IMR-90 (cell line): ENCODE measurements around the gene SHC2. TPM values are rescaled to one million over a fixed set of nuclear protein-coding genes. Genes with fewer than 3 reads are reported as not detected.

Experiments
- ATAC-seq: fragments of 200-7000 bp; cut with Tn5 transposase; 2 replicates; pipeline ENCODE4 v1.9.1; 2020; ENCODE audit warnings: low read depth, mild to moderate bottlenecking, moderate library complexity
- BruUV-seq: library from RNA; stranded (reverse); fragments of 400-500 nt; replicated peaks from 2 replicates; lab custom pipeline; 2021; lab: Mats Ljungman, UMichigan
- CTCF ChIA-PET: fragments of 300-600 bp; formaldehyde crosslinking; extraction: SDS; loops from one replicate; lab custom pipeline; 2021; ENCODE audit warnings: antibody characterized with exemption; lab: Yijun Ruan, JAX
- POLR2A ChIA-PET: fragments of 300-600 bp; sonication (Branson Sonifier 250); formaldehyde crosslinking; loops from one replicate; lab custom pipeline; 2022; ENCODE audit warnings: antibody characterized with exemption; ENCODE audit not compliant: unreplicated experiment; lab: Charles Lee
- DNase-seq: peaks from one replicate; pipeline ENCODE4 v3.0.0; 2013
- H2AFZ ChIP-seq: replicated peaks from 2 replicates; pipeline ENCODE3; 2013; ENCODE audit warnings: low read length, mild to moderate bottlenecking; ENCODE audit not compliant: poor library complexity
- H2AK5ac ChIP-seq: 2 replicates; pipeline ENCODE4 v1.6.1; 2013; ENCODE audit warnings: low read depth, low read length, inconsistent platforms
- H2AK9ac ChIP-seq: replicated peaks from 2 replicates; pipeline ENCODE3; 2013; ENCODE audit warnings: mild to moderate bottlenecking, low read depth, low read length, moderate library complexity; ENCODE audit not compliant: poor library complexity
- H2BK120ac ChIP-seq: 2 replicates; pipeline ENCODE4 v1.6.1; 2013; ENCODE audit warnings: low read depth, low read length, inconsistent platforms
- H2BK15ac ChIP-seq: 3 replicates; pipeline ENCODE4 v1.6.1; 2013; ENCODE audit warnings: low read depth, low read length, inconsistent platforms
- H2BK20ac ChIP-seq: 2 replicates; pipeline ENCODE4 v1.6.1; 2013; ENCODE audit warnings: low read depth, mild to moderate bottlenecking, inconsistent platforms, low read length, moderate library complexity
- H2BK5ac ChIP-seq: 2 replicates; pipeline ENCODE4 v1.6.1; 2013; ENCODE audit warnings: mild to moderate bottlenecking, low read depth, low read length, inconsistent platforms; ENCODE audit not compliant: poor library complexity, severe bottlenecking
- H3K14ac ChIP-seq: replicated peaks from 2 replicates; pipeline ENCODE4 v1.6.1; 2013; ENCODE audit warnings: low read depth, low read length, inconsistent platforms
- H3K18ac ChIP-seq: 2 replicates; pipeline ENCODE4 v1.6.1; 2013; ENCODE audit warnings: low read depth, low read length, control low read depth
- H3K23ac ChIP-seq: 2 replicates; pipeline ENCODE4 v1.6.1; 2013; ENCODE audit warnings: low read depth, low read length, inconsistent platforms
- H3K27ac ChIP-seq: 2 replicates; pipeline ENCODE4 v1.5.1; 2013; ENCODE audit warnings: mild to moderate bottlenecking, control low read depth, low read length; ENCODE audit not compliant: insufficient read depth
- H3K27me3 ChIP-seq: 2 replicates; pipeline ENCODE4 v1.6.1; 2013; ENCODE audit warnings: low read length; ENCODE audit not compliant: control insufficient read depth, insufficient read depth
- H3K36me3 ChIP-seq: 2 replicates; pipeline ENCODE4 v1.6.1; 2013; ENCODE audit warnings: low read length, mixed read lengths; ENCODE audit not compliant: control insufficient read depth, insufficient read depth
- H3K4ac ChIP-seq: 2 replicates; pipeline ENCODE4 v1.6.1; 2013; ENCODE audit warnings: low read depth, low read length, inconsistent platforms
- H3K4me1 ChIP-seq: 2 replicates; pipeline ENCODE4 v1.6.1; 2013; ENCODE audit warnings: low read length, mixed read lengths; ENCODE audit not compliant: control insufficient read depth, insufficient read depth
- H3K4me2 ChIP-seq: 2 replicates; pipeline ENCODE4 v1.6.1; 2013; ENCODE audit warnings: low read depth, mild to moderate bottlenecking, control low read depth, low read length, moderate library complexity
- H3K4me3 ChIP-seq: 2 replicates; pipeline ENCODE4 v1.5.1; 2013; ENCODE audit warnings: low read depth, mild to moderate bottlenecking, control low read depth, low read length, moderate library complexity; ENCODE audit not compliant: insufficient read depth
- H3K56ac ChIP-seq: 2 replicates; pipeline ENCODE4 v1.6.1; 2013; ENCODE audit warnings: low read length, inconsistent platforms; ENCODE audit not compliant: insufficient read depth; ENCODE audit errors: extremely low read depth
- H3K79me1 ChIP-seq, 2 experiments: 2 replicates each; pipeline ENCODE4 v1.6.1; 2013; ENCODE audit warnings: low read length in 2 of 2, inconsistent platforms in 1 of 2, low read depth in 1 of 2
- H3K9ac ChIP-seq: 2 replicates; pipeline ENCODE4 v1.6.1; 2013; ENCODE audit warnings: low read depth, low read length, control low read depth
- H3K9me1 ChIP-seq: 2 replicates; pipeline ENCODE4 v1.6.1; 2013; ENCODE audit warnings: low read length, inconsistent platforms; ENCODE audit not compliant: insufficient read depth
- H3K9me3 ChIP-seq: 2 replicates; pipeline ENCODE4 v1.6.1; 2013; ENCODE audit warnings: low read length; ENCODE audit not compliant: control insufficient read depth, insufficient read depth
- H4K20me1 ChIP-seq: 2 replicates; pipeline ENCODE4 v1.6.1; 2013; ENCODE audit warnings: low read length, inconsistent platforms; ENCODE audit not compliant: insufficient read depth
- H4K5ac ChIP-seq: 2 replicates; pipeline ENCODE4 v1.6.1; 2013; ENCODE audit warnings: mild to moderate bottlenecking, low read depth, low read length, control low read depth
- H4K8ac ChIP-seq, 2 experiments: 2 replicates each; pipeline ENCODE4 v1.6.1; 2013; ENCODE audit warnings: low read depth in 2 of 2, low read length in 2 of 2, control low read depth in 1 of 2, inconsistent platforms in 1 of 2
- H4K91ac ChIP-seq: 2 replicates; pipeline ENCODE4 v1.6.1; 2013; ENCODE audit warnings: low read depth, low read length, inconsistent platforms; ENCODE audit not compliant: insufficient read depth
- BHLHE40 ChIP-seq: fragments of 150-350 bp; IDR thresholded peaks from 2 replicates; pipeline ENCODE4 v1.6.1; 2016; ENCODE audit warnings: mild to moderate bottlenecking, low read depth, low read length
- CEBPB ChIP-seq: IDR thresholded peaks from 2 replicates; pipeline ENCODE4 v1.6.1; 2012; ENCODE audit warnings: low read depth, low read length, improper control_type of control experiment
- CTCF ChIP-seq: conservative IDR thresholded peaks from 2 replicates; pipeline ENCODE4 v1.5.1; 2012; ENCODE audit warnings: mild to moderate bottlenecking, low read depth, low read length, improper control_type of control experiment
- MAFK ChIP-seq: IDR thresholded peaks from 2 replicates; pipeline ENCODE4 v1.6.1; 2012; ENCODE audit warnings: low read depth, low read length, improper control_type of control experiment
- MAZ ChIP-seq: IDR thresholded peaks from 2 replicates; pipeline ENCODE4 v1.6.1; 2012; ENCODE audit warnings: low read depth, mild to moderate bottlenecking, low read length, improper control_type of control experiment, moderate library complexity, borderline replicate concordance
- MXI1 ChIP-seq: IDR thresholded peaks from 2 replicates; pipeline ENCODE4 v1.6.1; 2012; ENCODE audit warnings: low read depth, mild to moderate bottlenecking, low read length, moderate library complexity, borderline replicate concordance
- POLR2A ChIP-seq: IDR thresholded peaks from 2 replicates; pipeline ENCODE4 v1.6.1; 2012; ENCODE audit warnings: mild to moderate bottlenecking, low read depth, low read length
- RCOR1 ChIP-seq: IDR thresholded peaks from 2 replicates; pipeline ENCODE4 v1.6.1; 2012; ENCODE audit warnings: mild to moderate bottlenecking, low read length, improper control_type of control experiment; ENCODE audit not compliant: insufficient replicate concordance
- SMC3 ChIP-seq: fragments of 150-350 bp; IDR thresholded peaks from 2 replicates; pipeline ENCODE4 v1.6.1; 2016; ENCODE audit warnings: low read depth, mild to moderate bottlenecking, antibody characterized with exemption, low read length, moderate library complexity
- WGBS, 2 experiments: methylation state at CpG; one replicate each; pipeline versions ENCODE4 v1.1.5 to v1.1.7; 2013; ENCODE audit warnings: missing lambda C conversion rate in 2 of 2; ENCODE audit not compliant: insufficient read length in 1 of 2; ENCODE audit errors: extremely low coverage in 2 of 2; 5-methylcytosine and 5-hydroxymethylcytosine counted together
- dilution Hi-C: fragments of 300-500 bp; cut with HindIII; formaldehyde crosslinking; loops from one replicate; pipeline ENCODE4 v1.14.3; 2018; ENCODE audit warnings: low sequenced_read_pairs; ENCODE audit not compliant: unreplicated experiment
- in situ Hi-C: fragments of 300-500 bp; cut with MboI; formaldehyde crosslinking; loops from 3 replicates; pipeline ENCODE4 v1.14.3; 2019; ENCODE audit warnings: low sequenced_read_pairs, inconsistent platforms, mixed read lengths
- intact Hi-C: fragments of 100-400 bp; cut with micrococcal nuclease; formaldehyde crosslinking; loops from 2 replicates; pipeline ENCODE4 v1.10.0; 2022
- polyA plus RNA-seq, 3 experiments: library from polyadenylated mRNA; depleted of rRNA; stranded (reverse); fragments of >200 nt; gene quantifications; 2 replicates each; pipeline ENCODE4 v1.2.3, GENCODE V29; 2012; ENCODE audit warnings: low replicate concordance in 1 of 3
- total RNA-seq: library from RNA; depleted of rRNA; stranded (reverse); fragments of >200 nt; gene quantifications from 2 replicates; pipeline ENCODE4 v1.2.3, GENCODE V29; 2012

SHC2 gene
- total and polyA plus RNA-seq, 2 of the 4 experiments (the other 2 are of a cell fraction), result 0.68 TPM; not detected in 1

GRCh38 chr19:407511-408440 lies 53.1 kb downstream of the SHC2 start:
- H3K4ac ChIP-seq, result no peak overlapping the region
- H4K5ac ChIP-seq, result no peak overlapping the region
- ChIA-PET CTCF (no interaction called here), POLR2A (no interaction called here)
- H2AK5ac ChIP-seq, result no peak overlapping the region
- no peak overlapping the region for H3K4me2 ChIP-seq
- DNase-seq, result no peak
- no peak overlapping the region for H3K27ac ChIP-seq
- H3K9me3 ChIP-seq, result no peaks in the 10 kb centered on the region
- no peak overlapping the region for H3K4me3 ChIP-seq
- no peaks in the 10 kb centered on the region for H3K36me3 ChIP-seq
- H4K20me1 ChIP-seq, result peaks cover 5% of the 10 kb centered on the region; the same call in 1 of the 2 replicates
- H3K79me1 ChIP-seq, result no peaks in the 10 kb centered on the region
- H3K56ac ChIP-seq, result no peak overlapping the region
- H2BK20ac ChIP-seq, result no peak overlapping the region
- H2BK5ac ChIP-seq, result no peak overlapping the region
- H3K27me3 ChIP-seq, result peaks cover 41% of the 10 kb centered on the region
- H4K8ac ChIP-seq, result no peak overlapping the region
- H3K14ac ChIP-seq, result no peak overlapping the region
- no peak overlapping the region for H2BK120ac ChIP-seq
- H4K91ac ChIP-seq, result no peak overlapping the region
- H3K4me1 ChIP-seq, result no peaks in the 10 kb centered on the region
- H2AK9ac ChIP-seq, result no peak overlapping the region
- TF ChIP-seq MXI1 (no peak), CTCF (no peak), CEBPB (no peak), SMC3 (no peak), RCOR1 (no peak), POLR2A (no peak), BHLHE40 (no peak), MAFK (no peak), MAZ (no peak)
- intact Hi-C loops, result no loop called here
- dilution Hi-C loops, result no loop called here
- WGBS, 2 experiments, result 92% methylated on average over 18 of the region's 70 CpGs; no CpG with 5 or more reads in 1 of the 2 experiments
- in situ Hi-C loops, result no loop called here
- no TSS peak for BruUV-seq
- H2BK15ac ChIP-seq, result no peak overlapping the region
- no peak overlapping the region for H3K9ac ChIP-seq
- H2AFZ ChIP-seq, result no peak overlapping the region
- H3K9me1 ChIP-seq, result no peaks in the 10 kb centered on the region
- ATAC-seq, result no peak
- H3K18ac ChIP-seq, result no peak overlapping the region
- H3K23ac ChIP-seq, result no peak overlapping the region
